Colonic mucosa (tissue), 4 donors: ENCODE results near the gene IL17REL. TPM values are rescaled to one million over a fixed set of nuclear protein-coding genes. Genes with fewer than 3 reads are reported as not detected.

Experiments used
- DNase-seq: peaks from one replicate; pipeline ENCODE4 v3.0.0-alpha.2; 2020
- H3K27ac ChIP-seq: fragments of 200-600 bp; one replicate; pipeline ENCODE4 v1.8.0; 2021
- H3K27me3 ChIP-seq: fragments of 200-600 bp; one replicate; pipeline ENCODE4 v1.8.0; 2021
- H3K36me3 ChIP-seq: fragments of 200-600 bp; one replicate; pipeline ENCODE4 v1.8.0; 2021
- H3K4me1 ChIP-seq: fragments of 200-600 bp; one replicate; pipeline ENCODE4 v1.8.0; 2021; ENCODE audit warnings: mild to moderate bottlenecking
- H3K4me3 ChIP-seq: fragments of 200-600 bp; one replicate; pipeline ENCODE4 v1.8.0; 2021
- H3K9ac ChIP-seq, 2 donors: one replicate each; pipeline ENCODE4 v1.7.0; 2013; ENCODE audit warnings: control low read depth in 2 of 2, low read depth in 2 of 2, low read length in 2 of 2
- H3K9me3 ChIP-seq: fragments of 200-600 bp; one replicate; pipeline ENCODE4 v1.8.0; 2021
- intact Hi-C: fragments of 100-400 bp; cut with DNase I; formaldehyde crosslinking; loops from one replicate; pipeline ENCODE4 v1.14.1; 2022
- total RNA-seq, 2 donors: library from RNA; stranded (reverse); fragmentation: NEBNext Ultra II Directional in 1 of 2; extraction: Animal tissue kit (Norgen Biotek cat#: 25700) in 1 of 2; gene quantifications; one replicate each; pipeline ENCODE4 v1.2.1, GENCODE V29; 2021
- TF ChIP-seq, protein P1 (sequence below): fragments of 200-600 bp; IDR thresholded peaks from one replicate; pipeline ENCODE4 v1.8.0; 2022; ENCODE audit warnings: antibody characterized with exemption, mild to moderate bottlenecking
- donor health status: healthy.
- donor health status: DM: no; HTN: no; CAD: no.
- donor health status: DM: no; HTN: no; CAD: no.

IL17REL gene
- total RNA-seq, 2 donors from 2014 or later: 0.11 to 0.22 TPM

GRCh38 chr22:50034126-50035081 lies 21.8 kb upstream of the IL17REL start:
- Histone ChIP-seq H3K27me3 (peaks cover 9% of the 10 kb centered on the region), H3K27ac (no peak overlapping the region), H3K4me1 (no peaks in the 10 kb centered on the region), H3K4me3 (no peak overlapping the region), H3K9ac (no peak overlapping the region), H3K36me3 (no peaks in the 10 kb centered on the region), H3K9me3 (no peaks in the 10 kb centered on the region)
- intact Hi-C loops: loop anchor here (5.0 to 10.0 kb wide), 2 partner anchors 52 to 270 kb away; no protein-coding TSS in a partner anchor
- DNase-seq: no peak
- TF ChIP-seq, protein P1, sequence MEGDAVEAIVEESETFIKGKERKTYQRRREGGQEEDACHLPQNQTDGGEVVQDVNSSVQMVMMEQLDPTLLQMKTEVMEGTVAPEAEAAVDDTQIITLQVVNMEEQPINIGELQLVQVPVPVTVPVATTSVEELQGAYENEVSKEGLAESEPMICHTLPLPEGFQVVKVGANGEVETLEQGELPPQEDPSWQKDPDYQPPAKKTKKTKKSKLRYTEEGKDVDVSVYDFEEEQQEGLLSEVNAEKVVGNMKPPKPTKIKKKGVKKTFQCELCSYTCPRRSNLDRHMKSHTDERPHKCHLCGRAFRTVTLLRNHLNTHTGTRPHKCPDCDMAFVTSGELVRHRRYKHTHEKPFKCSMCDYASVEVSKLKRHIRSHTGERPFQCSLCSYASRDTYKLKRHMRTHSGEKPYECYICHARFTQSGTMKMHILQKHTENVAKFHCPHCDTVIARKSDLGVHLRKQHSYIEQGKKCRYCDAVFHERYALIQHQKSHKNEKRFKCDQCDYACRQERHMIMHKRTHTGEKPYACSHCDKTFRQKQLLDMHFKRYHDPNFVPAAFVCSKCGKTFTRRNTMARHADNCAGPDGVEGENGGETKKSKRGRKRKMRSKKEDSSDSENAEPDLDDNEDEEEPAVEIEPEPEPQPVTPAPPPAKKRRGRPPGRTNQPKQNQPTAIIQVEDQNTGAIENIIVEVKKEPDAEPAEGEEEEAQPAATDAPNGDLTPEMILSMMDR: no peak

DNA sequence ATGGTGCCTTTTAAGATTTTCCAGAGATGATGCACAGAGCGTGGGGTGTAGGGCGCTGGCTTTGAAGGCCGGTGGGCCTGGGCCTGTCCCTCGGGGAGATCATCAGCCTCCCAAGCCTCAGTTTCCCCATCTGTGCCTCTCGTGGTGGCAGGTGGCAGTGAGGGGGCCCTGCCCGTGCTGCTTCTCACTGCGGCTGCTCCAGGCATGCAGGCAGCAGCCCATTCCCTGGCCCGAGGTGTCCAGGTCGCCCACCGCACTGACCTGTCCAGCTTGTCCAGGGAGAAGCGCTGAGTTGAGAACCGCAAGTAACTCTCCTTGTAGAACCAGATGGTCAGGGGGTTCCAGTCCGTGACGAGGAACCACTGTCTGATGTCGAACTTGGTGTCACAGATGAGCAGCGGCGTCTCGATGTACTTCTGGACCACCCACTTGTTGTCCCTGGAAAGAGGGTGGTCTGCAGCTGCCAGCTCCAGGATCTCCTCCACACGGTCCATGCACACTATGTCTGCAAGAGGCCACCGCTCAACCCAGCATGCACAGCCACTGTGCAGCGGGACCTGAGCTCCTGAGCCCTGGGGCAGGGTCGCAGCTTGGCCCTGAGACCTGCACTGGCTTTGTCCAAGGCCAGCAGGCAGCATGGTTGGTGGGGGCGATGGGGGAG lies 20.5 kb upstream of the IL17REL start:
- Histone ChIP-seq H3K27ac (no peak overlapping the region), H3K9me3 (no peaks in the 10 kb centered on the region), H3K4me3 (no peak overlapping the region), H3K9ac (no peak overlapping the region), H3K36me3 (no peaks in the 10 kb centered on the region), H3K27me3 (peaks cover 9% of the 10 kb centered on the region), H3K4me1 (no peaks in the 10 kb centered on the region)
- DNase-seq: no peak
- TF ChIP-seq, protein P1: no peak
- intact Hi-C loops: loop anchor here (5.0 to 10.0 kb wide), 2 partner anchors 51 to 268 kb away; no protein-coding TSS in a partner anchor

DNA sequence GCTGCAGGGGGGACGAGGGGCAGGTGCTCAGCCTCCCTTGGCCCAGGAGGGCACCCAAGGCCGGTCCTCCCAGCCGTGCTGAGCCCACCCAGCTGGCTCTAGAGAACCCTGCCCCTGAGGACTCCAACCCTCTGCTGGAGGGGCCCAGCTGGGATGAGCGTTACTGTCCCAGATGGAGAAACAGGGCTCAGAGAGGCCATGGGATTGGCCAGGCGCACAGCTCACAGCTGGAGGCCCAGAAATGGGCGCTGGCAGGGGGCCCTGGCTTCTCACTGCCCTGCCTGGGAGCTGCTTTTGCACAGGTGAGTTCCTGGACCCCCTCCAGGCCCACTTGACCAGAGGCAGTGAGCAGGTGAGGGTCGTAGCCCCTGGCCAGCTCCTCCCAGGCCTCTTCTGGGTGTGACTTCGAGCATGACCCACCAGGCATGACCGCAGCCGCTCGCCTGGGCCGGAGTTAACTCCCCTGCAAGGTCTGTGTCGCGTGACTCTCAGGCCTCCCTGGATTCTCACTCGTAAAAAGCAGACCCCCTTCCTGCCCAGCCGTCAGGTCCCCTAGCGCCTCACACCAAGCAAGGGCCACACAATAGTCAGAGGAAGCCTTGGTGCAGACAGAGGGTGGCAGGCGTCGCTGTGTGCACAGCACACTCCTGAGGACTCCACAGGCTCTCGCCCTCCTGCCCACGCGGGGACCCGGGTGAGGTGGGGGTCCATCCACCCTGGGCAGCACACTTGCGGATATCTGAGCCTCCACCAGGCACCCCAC lies 19.7 kb upstream of the IL17REL start:
- peaks cover 9% of the 10 kb centered on the region for H3K27me3 ChIP-seq
- no peak overlapping the region for H3K4me3 ChIP-seq
- H3K4me1 ChIP-seq: no peaks in the 10 kb centered on the region
- no peak overlapping the region for H3K27ac ChIP-seq
- intact Hi-C loops: loop anchor here (5.0 to 10.0 kb wide), 2 partner anchors 50 to 267 kb away; no protein-coding TSS in a partner anchor
- TF ChIP-seq, protein P1: no peak
- DNase-seq: no peak
- no peaks in the 10 kb centered on the region for H3K9me3 ChIP-seq
- H3K36me3 ChIP-seq: no peaks in the 10 kb centered on the region
- no peak overlapping the region for H3K9ac ChIP-seq

GRCh38 chr22:50031189-50032091 lies 18.9 kb upstream of the IL17REL start:
- H3K4me3 ChIP-seq: no peak overlapping the region
- no peak for DNase-seq
- no peak overlapping the region for H3K9ac ChIP-seq
- TF ChIP-seq, protein P1: no peak
- peaks cover 9% of the 10 kb centered on the region for H3K27me3 ChIP-seq
- no peaks in the 10 kb centered on the region for H3K36me3 ChIP-seq
- H3K9me3 ChIP-seq: no peaks in the 10 kb centered on the region
- H3K27ac ChIP-seq: no peak overlapping the region
- H3K4me1 ChIP-seq: no peaks in the 10 kb centered on the region
- intact Hi-C loops: loop anchor here (2.0 to 10.0 kb wide), 3 partner anchors 49 to 267 kb away; no protein-coding TSS in a partner anchor
